Measurements from ENCODE around the gene TNFRSF8.

GRCh38 chr1:12069623-12070244 is 6.6 kb downstream of the TNFRSF8 start:
- TF ChIP-seq NFE2L1 (CRISPR knock-in tag; IDR thresholded peaks at IDR 0.05; ENCODE audit: borderline replicate concordance) (no peak), AKAP8 (CRISPR knock-in tag; IDR thresholded peaks at IDR 0.05) (no peak), KDM5A (IDR thresholded peaks at IDR 0.05; ENCODE audit: borderline replicate concordance, low read length) (no peak), RFX5 (IDR thresholded peaks at IDR 0.05; ENCODE audit: low read depth, low read length) (no peak), TARDBP (CRISPR knock-in tag; IDR thresholded peaks at IDR 0.05) (no peak), NR2F2 (IDR thresholded peaks at IDR 0.05; ENCODE audit: borderline replicate concordance, low read depth) (no peak), TBL1XR1 (IDR thresholded peaks at IDR 0.05; ENCODE audit: borderline replicate concordance, low read length, partially characterized antibody) (no peak), SKIL (CRISPR knock-in tag; IDR thresholded peaks at IDR 0.05; ENCODE audit: borderline replicate concordance) (no peak), PRDM15 (CRISPR knock-in tag; IDR thresholded peaks at IDR 0.05) (no peak), ZNF274 (CRISPR knock-in tag; IDR thresholded peaks at IDR 0.05) (no peak), SRY (CRISPR knock-in tag; IDR thresholded peaks at IDR 0.05) (no peak), MAFK (conservative IDR thresholded peaks at IDR 0.05 in 1 of 2, IDR thresholded peaks at IDR 0.05 in 1 of 2; ENCODE audit: low read length in 2 of 2) (no peak)
- TF ChIP-seq, protein P1, sequence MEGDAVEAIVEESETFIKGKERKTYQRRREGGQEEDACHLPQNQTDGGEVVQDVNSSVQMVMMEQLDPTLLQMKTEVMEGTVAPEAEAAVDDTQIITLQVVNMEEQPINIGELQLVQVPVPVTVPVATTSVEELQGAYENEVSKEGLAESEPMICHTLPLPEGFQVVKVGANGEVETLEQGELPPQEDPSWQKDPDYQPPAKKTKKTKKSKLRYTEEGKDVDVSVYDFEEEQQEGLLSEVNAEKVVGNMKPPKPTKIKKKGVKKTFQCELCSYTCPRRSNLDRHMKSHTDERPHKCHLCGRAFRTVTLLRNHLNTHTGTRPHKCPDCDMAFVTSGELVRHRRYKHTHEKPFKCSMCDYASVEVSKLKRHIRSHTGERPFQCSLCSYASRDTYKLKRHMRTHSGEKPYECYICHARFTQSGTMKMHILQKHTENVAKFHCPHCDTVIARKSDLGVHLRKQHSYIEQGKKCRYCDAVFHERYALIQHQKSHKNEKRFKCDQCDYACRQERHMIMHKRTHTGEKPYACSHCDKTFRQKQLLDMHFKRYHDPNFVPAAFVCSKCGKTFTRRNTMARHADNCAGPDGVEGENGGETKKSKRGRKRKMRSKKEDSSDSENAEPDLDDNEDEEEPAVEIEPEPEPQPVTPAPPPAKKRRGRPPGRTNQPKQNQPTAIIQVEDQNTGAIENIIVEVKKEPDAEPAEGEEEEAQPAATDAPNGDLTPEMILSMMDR (CRISPR knock-in tag; IDR thresholded peaks at IDR 0.05), result no peak
- TF ChIP-seq, protein P2, sequence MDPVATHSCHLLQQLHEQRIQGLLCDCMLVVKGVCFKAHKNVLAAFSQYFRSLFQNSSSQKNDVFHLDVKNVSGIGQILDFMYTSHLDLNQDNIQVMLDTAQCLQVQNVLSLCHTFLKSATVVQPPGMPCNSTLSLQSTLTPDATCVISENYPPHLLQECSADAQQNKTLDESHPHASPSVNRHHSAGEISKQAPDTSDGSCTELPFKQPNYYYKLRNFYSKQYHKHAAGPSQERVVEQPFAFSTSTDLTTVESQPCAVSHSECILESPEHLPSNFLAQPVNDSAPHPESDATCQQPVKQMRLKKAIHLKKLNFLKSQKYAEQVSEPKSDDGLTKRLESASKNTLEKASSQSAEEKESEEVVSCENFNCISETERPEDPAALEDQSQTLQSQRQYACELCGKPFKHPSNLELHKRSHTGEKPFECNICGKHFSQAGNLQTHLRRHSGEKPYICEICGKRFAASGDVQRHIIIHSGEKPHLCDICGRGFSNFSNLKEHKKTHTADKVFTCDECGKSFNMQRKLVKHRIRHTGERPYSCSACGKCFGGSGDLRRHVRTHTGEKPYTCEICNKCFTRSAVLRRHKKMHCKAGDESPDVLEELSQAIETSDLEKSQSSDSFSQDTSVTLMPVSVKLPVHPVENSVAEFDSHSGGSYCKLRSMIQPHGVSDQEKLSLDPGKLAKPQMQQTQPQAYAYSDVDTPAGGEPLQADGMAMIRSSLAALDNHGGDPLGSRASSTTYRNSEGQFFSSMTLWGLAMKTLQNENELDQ (CRISPR knock-in tag; IDR thresholded peaks at IDR 0.05; ENCODE audit: borderline replicate concordance), result no peak
